Kidney (tissue), 14 donors: ENCODE data around the gene SMAD4. TPM values are rescaled to one million over a fixed set of nuclear protein-coding genes. Genes with fewer than 3 reads are reported as not detected.

Source experiments
- DNase-seq, 5 donors: peaks; one replicate each; pipeline ENCODE4 v3.0.0-alpha.2; 2013 to 2020
- FAIRE-seq: peaks from 2 replicates; lab custom pipeline; 2012; peaks lifted over from hg19 to GRCh38; lab: Jason Lieb, UNC
- H3K27ac ChIP-seq, 2 donors: one replicate each; pipeline ENCODE4 v1.7.0; 2013; ENCODE audit warnings: low read depth in 2 of 2, low read length in 2 of 2, inconsistent platforms in 1 of 2
- H3K27me3 ChIP-seq: one replicate; pipeline ENCODE4 v1.7.1; 2013; ENCODE audit warnings: low read length, inconsistent platforms; ENCODE audit not compliant: control insufficient read depth, insufficient read depth
- H3K36me3 ChIP-seq, 3 donors: one replicate each; pipeline versions ENCODE4 v1.7.0 to v1.7.1; 2013; ENCODE audit warnings: low read length in 3 of 3, control low read depth in 1 of 3, inconsistent platforms in 1 of 3; ENCODE audit not compliant: insufficient read depth in 3 of 3, control insufficient read depth in 2 of 3
- H3K4me1 ChIP-seq, 3 donors: one replicate each; pipeline versions ENCODE4 v1.7.0 to v1.7.1; 2013; ENCODE audit warnings: low read length in 3 of 3, inconsistent platforms in 1 of 3, low read depth in 1 of 3; ENCODE audit not compliant: control insufficient read depth in 2 of 3, insufficient read depth in 2 of 3
- H3K4me3 ChIP-seq, 3 donors: one replicate each; pipeline versions ENCODE4 v1.7.0 to v1.8.1; 2013; ENCODE audit warnings: low read length in 3 of 3, control low read depth in 1 of 3, inconsistent platforms in 1 of 3
- H3K9ac ChIP-seq, 3 donors: one replicate each; pipeline versions ENCODE4 v1.7.0 to v1.7.1; 2013; ENCODE audit warnings: low read length in 3 of 3, control low read depth in 1 of 3, inconsistent platforms in 1 of 3
- H3K9me3 ChIP-seq, 3 donors: one replicate each; pipeline versions ENCODE4 v1.7.0 to v1.7.1; 2013; ENCODE audit warnings: low read length in 3 of 3, control low read depth in 1 of 3, inconsistent platforms in 1 of 3; ENCODE audit not compliant: control insufficient read depth in 2 of 3, insufficient read depth in 1 of 3
- intact Hi-C: fragments of 100-400 bp; cut with DNase I; formaldehyde crosslinking; loops from one replicate; pipeline ENCODE4 v1.11.1; 2022
- polyA plus RNA-seq: library from polyadenylated mRNA; stranded (reverse); fragments of 350-450 nt; fragmentation: Illumina TruSeq; extraction: RNeasy Lipid Tissue Mini Kit (QIAGEN cat#74804); gene quantifications from one replicate; pipeline ENCODE4 v1.2.3, GENCODE V29; 2014; ENCODE audit warnings: low read depth, low replicate concordance; ENCODE audit not compliant: insufficient read depth
- total RNA-seq: library from RNA; stranded (reverse); fragmentation: NEBNext Ultra II Directional; extraction: Animal tissue kit (Norgen Biotek cat#: 25700); gene quantifications from one replicate; pipeline ENCODE4 v1.2.1, GENCODE V29; 2021
- TF ChIP-seq, protein P1 (sequence below): IDR thresholded peaks from 3 replicates; pipeline ENCODE4 v1.5.1; 2012; ENCODE audit warnings: mild to moderate bottlenecking, moderate library complexity, borderline replicate concordance; ENCODE audit not compliant: insufficient read depth; ENCODE audit errors: extremely low read depth
- donor health status: control.
- donor health status: control.
- donor health status: control.
- donor health status: control.
- donor health status: control.
- donor health status: DM: yes; HTN: yes; CAD: no.
- donor health status: Normal renal cell carcinoma (clear cell type).

The SMAD4 gene
- total and polyA plus RNA-seq, 2 donors from 2014 or later, result 22.2 to 126 TPM

DNA sequence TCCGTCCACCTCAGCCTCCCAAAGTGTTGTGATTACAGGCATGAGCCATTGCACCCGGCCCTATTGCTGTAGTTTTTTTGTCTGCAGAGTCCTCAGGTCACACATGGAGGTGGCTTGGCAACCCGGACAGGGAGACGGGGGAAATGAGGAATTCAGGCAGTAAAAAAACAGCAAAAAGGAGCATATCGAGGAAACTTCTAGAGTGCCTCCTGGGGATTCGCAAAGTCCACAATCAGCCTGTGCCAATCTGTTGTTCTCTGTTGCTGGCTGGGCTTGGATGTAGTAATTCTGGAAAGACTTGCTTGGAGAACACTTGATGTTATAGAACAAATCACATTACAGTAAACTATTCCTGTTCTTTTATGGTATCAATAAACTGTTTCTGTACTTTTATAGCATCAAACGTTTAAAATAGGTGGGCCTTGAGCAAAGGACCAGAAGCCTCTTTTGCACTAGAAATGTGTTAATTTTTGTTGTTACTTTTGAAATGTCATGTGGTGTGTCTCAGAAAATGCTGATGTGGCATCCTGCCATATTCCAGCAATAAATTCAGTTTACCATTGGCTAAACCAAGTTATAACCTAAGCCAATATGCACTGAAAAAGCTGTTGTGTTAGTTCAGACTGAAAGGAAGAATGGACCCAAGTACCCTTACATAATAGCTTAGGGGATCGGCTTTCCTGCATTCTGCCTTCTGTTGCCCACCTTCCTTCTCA is 47.8 kb upstream of the SMAD4 start:
- Histone ChIP-seq H3K27ac (no peak overlapping the region), H3K27me3 (no peaks in the 10 kb centered on the region), H3K9ac (no peak overlapping the region), H3K9me3 (no peaks in the 10 kb centered on the region), H3K4me3 (no peak overlapping the region), H3K36me3 (peaks cover 3 to 36% (median 10%) of the 10 kb centered on the region in 3 donors), H3K4me1 (peaks cover 0 to 2% (median 0%) of the 10 kb centered on the region in 3 donors)
- intact Hi-C loops, result no loop called here
- DNase-seq, result no peak
- TF ChIP-seq, protein P1, sequence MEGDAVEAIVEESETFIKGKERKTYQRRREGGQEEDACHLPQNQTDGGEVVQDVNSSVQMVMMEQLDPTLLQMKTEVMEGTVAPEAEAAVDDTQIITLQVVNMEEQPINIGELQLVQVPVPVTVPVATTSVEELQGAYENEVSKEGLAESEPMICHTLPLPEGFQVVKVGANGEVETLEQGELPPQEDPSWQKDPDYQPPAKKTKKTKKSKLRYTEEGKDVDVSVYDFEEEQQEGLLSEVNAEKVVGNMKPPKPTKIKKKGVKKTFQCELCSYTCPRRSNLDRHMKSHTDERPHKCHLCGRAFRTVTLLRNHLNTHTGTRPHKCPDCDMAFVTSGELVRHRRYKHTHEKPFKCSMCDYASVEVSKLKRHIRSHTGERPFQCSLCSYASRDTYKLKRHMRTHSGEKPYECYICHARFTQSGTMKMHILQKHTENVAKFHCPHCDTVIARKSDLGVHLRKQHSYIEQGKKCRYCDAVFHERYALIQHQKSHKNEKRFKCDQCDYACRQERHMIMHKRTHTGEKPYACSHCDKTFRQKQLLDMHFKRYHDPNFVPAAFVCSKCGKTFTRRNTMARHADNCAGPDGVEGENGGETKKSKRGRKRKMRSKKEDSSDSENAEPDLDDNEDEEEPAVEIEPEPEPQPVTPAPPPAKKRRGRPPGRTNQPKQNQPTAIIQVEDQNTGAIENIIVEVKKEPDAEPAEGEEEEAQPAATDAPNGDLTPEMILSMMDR, result no peak
- FAIRE-seq, result no peak

DNA sequence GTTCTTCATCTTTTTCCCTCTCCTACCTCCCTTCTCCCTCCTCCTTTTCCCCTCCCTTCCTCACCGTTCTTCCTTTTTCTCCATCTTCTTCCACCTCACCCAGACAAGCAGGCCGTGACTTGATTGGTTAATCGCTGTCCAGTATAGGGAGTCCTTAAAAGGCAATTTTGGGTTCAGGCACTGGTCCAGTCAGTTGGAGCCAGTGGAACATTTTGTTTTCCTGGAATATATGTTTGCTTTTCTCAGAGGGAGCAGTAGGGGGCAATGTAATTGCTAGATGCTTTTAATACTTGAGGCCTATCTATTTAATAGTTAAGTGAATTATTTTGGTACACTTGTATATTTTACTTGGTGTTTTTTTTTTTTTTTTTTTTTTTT is 47.2 kb upstream of the SMAD4 start:
- Histone ChIP-seq H3K9me3 (no peaks in the 10 kb centered on the region), H3K27me3 (no peaks in the 10 kb centered on the region), H3K4me3 (no peak overlapping the region), H3K36me3 (peaks cover 3 to 31% (median 9%) of the 10 kb centered on the region in 3 donors), H3K4me1 (peaks cover 0 to 2% (median 0%) of the 10 kb centered on the region in 3 donors), H3K27ac (no peak overlapping the region), H3K9ac (no peak overlapping the region)
- FAIRE-seq (no peak), DNase-seq (no peak)
- intact Hi-C loops, result no loop called here
- TF ChIP-seq, protein P1, result no peak

DNA sequence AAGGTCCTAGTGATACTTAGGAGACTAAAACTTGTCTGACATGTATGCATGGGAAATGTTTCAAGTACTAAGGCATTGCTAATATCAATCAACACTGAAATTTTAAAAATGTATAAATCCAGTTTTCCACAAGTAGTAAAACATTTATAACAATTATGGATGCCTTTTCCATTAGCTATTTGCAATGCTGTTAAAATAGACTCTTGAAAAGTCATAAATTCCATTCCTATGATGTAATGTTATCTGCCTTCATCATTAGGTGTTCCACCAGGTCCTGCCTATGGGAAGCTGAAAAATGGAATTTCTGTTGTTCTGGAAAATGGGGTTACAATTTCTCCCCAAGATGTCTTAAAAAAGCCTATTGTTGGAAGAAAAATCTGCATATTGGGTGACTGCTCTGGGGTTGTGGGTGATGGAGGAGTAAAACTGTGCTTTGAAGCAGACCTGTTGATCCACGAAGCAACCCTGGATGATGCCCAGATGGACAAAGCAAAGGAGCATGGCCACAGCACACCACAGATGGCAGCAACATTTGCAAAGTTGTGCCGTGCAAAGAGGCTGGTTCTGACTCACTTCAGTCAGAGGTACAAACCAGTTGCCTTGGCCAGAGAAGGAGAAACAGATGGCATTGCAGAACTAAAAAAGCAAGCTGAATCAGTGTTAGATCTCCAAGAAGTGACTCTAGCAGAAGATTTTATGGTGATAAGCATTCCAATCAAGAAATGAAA is 43.5 kb upstream of the SMAD4 start:
- Histone ChIP-seq H3K27me3 (no peaks in the 10 kb centered on the region), H3K27ac (no peak overlapping the region), H3K36me3 (peaks cover 0 to 10% (median 3%) of the 10 kb centered on the region in 3 donors), H3K4me3 (no peak overlapping the region), H3K4me1 (peaks cover 0 to 2% (median 0%) of the 10 kb centered on the region in 3 donors), H3K9me3 (no peaks in the 10 kb centered on the region), H3K9ac (no peak overlapping the region)
- FAIRE-seq (no peak), DNase-seq (no peak)
- intact Hi-C loops, result no loop called here
- TF ChIP-seq, protein P1, result no peak
